GM12865 (cell line): ENCODE measurements around the gene CTDP1.

Experiments
- DNase-seq: peaks from one replicate; pipeline ENCODE4 v3.0.0; 2010; ENCODE audit warnings: low read depth
- H3K4me3 ChIP-seq: 2 replicates; pipeline ENCODE4 v1.5.1; 2011; ENCODE audit warnings: mild to moderate bottlenecking, low read depth, low read length, control low read depth
- CTCF ChIP-seq: IDR thresholded peaks from 2 replicates; pipeline ENCODE4 v1.5.1; 2011; ENCODE audit warnings: low read length, control low read depth, low read depth, inconsistent platforms; ENCODE audit not compliant: insufficient read depth; ENCODE audit errors: missing control alignments

CTDP1 gene

GRCh38 chr18:79792988-79793355 is 113.4 kb downstream of the CTDP1 start:
- DNase-seq: no peak
- TF ChIP-seq CTCF: no peak
- H3K4me3 ChIP-seq: no peak overlapping the region

- no peak for DNase-seq
- no peak overlapping the region for H3K4me3 ChIP-seq
- no peak for TF ChIP-seq CTCF
Observed at GRCh38 chr18:79794846-79795245, 115.2 kb downstream of the CTDP1 start.

- no peak overlapping the region for H3K4me3 ChIP-seq
- DNase-seq: no peak
- TF ChIP-seq CTCF: no peak
Observed at GRCh38 chr18:79795446-79795845, 115.8 kb downstream of the CTDP1 start.

GRCh38 chr18:79796016-79796415 is 116.4 kb downstream of the CTDP1 start:
- DNase-seq: no peak
- no peak overlapping the region for H3K4me3 ChIP-seq
- TF ChIP-seq CTCF: no peak

- TF ChIP-seq CTCF: no peak
- H3K4me3 ChIP-seq: no peak overlapping the region
- no peak for DNase-seq
Observed at GRCh38 chr18:79796531-79797405, 117.2 kb downstream of the CTDP1 start.

- H3K4me3 ChIP-seq: no peak within 1 kb of the TSS
- peak; percentile 5 for DNase-seq
- TF ChIP-seq CTCF: no peak
Observed at GRCh38 chr18:79797518-79798345, 118.1 kb downstream of the CTDP1 start, which contains the start of gene KCNG2. Gene KCNG2, plus strand, starts transcription at chr18:79797938. Its CDS starts 65,730 bp downstream, at chr18:79863668.
